Thyroid gland (tissue), 4 donors: ENCODE results near the gene SPTB. TPM values are rescaled to one million over a fixed set of nuclear protein-coding genes. Genes with fewer than 3 reads are reported as not detected.

Experiments
- DNase-seq, 2 donors: peaks; one replicate each; pipeline ENCODE4 v3.0.0-alpha.2; 2019
- H3K27ac ChIP-seq, 3 donors: fragments of 200-600 bp; sonication (generic); 1 replicate in 2 of 3; 2 replicates in 1 of 3; pipeline ENCODE4 v1.5.1; 2016 to 2019; ENCODE audit warnings: mild to moderate bottlenecking in 1 of 3, moderate library complexity in 1 of 3
- H3K27me3 ChIP-seq: fragments of 200-600 bp; sonication (generic); one replicate; pipeline ENCODE4 v1.5.1; 2019
- H3K36me3 ChIP-seq, 2 donors: fragments of 200-600 bp; sonication (generic); one replicate each; pipeline ENCODE4 v1.5.1; 2016 to 2019
- H3K4me1 ChIP-seq, 2 donors: fragments of 200-600 bp; sonication (generic); one replicate each; pipeline ENCODE4 v1.5.1; 2017 to 2019
- H3K4me3 ChIP-seq, 3 donors: fragments of 200-600 bp; sonication (generic); replicated peaks in 1 of 3; 1 replicate in 2 of 3; 2 replicates in 1 of 3; pipeline ENCODE4 v1.5.1; 2016; ENCODE audit warnings: mild to moderate bottlenecking in 1 of 3
- H3K9me3 ChIP-seq: fragments of 200-600 bp; sonication (generic); one replicate; pipeline ENCODE4 v1.5.1; 2017
- CTCF ChIP-seq, 6 experiments: fragments of 200-600 bp in 3 of 6; fragments of 450-650 bp in 3 of 6; sonication (generic) in 3 of 6; IDR thresholded peaks; one replicate each; pipeline ENCODE4 v1.5.1; 2016 to 2019; ENCODE audit warnings: antibody characterized with exemption in 6 of 6, mild to moderate bottlenecking in 2 of 6, inconsistent platforms in 1 of 6, moderate library complexity in 1 of 6
- POLR2A ChIP-seq, 2 donors: fragments of 450-650 bp; IDR thresholded peaks; one replicate each; pipeline ENCODE4 v1.6.1; 2017; ENCODE audit warnings: antibody characterized with exemption in 2 of 2, mild to moderate bottlenecking in 2 of 2, moderate library complexity in 1 of 2
- WGBS, 2 donors: methylation state at CpG; one replicate each; pipeline ENCODE4 v1.1.5; 2017; 5-methylcytosine and 5-hydroxymethylcytosine counted together
- intact Hi-C: fragments of 100-400 bp; cut with DNase I; formaldehyde crosslinking; loops from one replicate; pipeline ENCODE4 v1.15.1; 2023
- total RNA-seq, 4 donors: library from RNA; depleted of rRNA; stranded (reverse); fragments of >200 nt; gene quantifications; one replicate each; pipeline ENCODE4 v1.2.3, GENCODE V29; 2016

The SPTB gene
- total RNA-seq, 4 donors from 2014 or later = 0.33 to 1.9 (median 0.61) TPM

DNA sequence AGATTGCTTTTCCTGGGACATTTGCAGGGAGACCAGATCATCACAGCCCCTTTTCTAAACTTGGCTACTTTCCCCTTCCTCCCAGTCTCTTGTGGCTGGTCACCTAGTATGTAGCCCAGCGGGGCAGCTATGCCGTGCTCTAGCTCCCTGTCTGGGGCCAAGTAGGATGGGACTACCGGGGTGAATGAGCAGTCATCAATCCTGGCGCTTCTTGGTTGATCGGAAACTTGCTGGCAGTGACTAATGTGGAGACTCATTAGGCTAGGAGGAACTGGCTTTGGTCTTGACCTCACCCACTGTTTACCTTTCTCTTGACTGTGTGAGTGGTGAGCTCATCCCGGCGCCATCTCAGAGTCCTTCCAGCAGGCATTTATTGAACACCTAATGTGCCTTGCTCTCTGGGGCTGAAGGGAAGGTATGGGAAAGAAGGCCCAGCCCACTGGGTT, 159.6 kb downstream of the SPTB start:
- Histone ChIP-seq H3K9me3 (no peaks in the 10 kb centered on the region), H3K27ac (peak overlapping the region; percentile 41 to 80 (median 69)), H3K4me3 (no peak overlapping the region), H3K27me3 (no peaks in the 10 kb centered on the region), H3K4me1 (peaks cover 71 to 94% of the 10 kb centered on the region in 2 donors), H3K36me3 (no peaks in the 10 kb centered on the region)
- intact Hi-C loops = no loop called here
- TF ChIP-seq CTCF (IDR thresholded peaks at IDR 0.05) (no peak), POLR2A (IDR thresholded peaks at IDR 0.05) (no peak)
- DNase-seq = peak in 1 of 2 donors; percentile 33
- 66 to 82% methylated on average over 7 of the region's 7 CpGs for WGBS, 2 donors

GRCh38 chr14:64719601-64720000, 160.1 kb downstream of the SPTB start:
- Histone ChIP-seq H3K27me3 (no peaks in the 10 kb centered on the region), H3K36me3 (no peaks in the 10 kb centered on the region), H3K9me3 (no peaks in the 10 kb centered on the region), H3K4me3 (no peak overlapping the region), H3K27ac (peak overlapping the region; percentile 41 to 80 (median 69)), H3K4me1 (peaks cover 74 to 94% of the 10 kb centered on the region in 2 donors)
- TF ChIP-seq POLR2A (IDR thresholded peaks at IDR 0.05) = no peak
- no peak for TF ChIP-seq CTCF (IDR thresholded peaks at IDR 0.05)
- intact Hi-C loops = no loop called here
- whole genome bisulfite sequencing, 2 donors = 85 to 89% methylated on average over 5 to 7 of the region's 7 CpGs
- no peak for DNase-seq

GRCh38 chr14:64718762-64719161, 160.9 kb downstream of the SPTB start:
- TF ChIP-seq POLR2A (IDR thresholded peaks at IDR 0.05) (no peak), CTCF (IDR thresholded peaks at IDR 0.05) (no peak)
- no peak for DNase-seq
- no peaks in the 10 kb centered on the region for H3K36me3 ChIP-seq
- 83 to 91% methylated on average over 7 of the region's 7 CpGs for WGBS, 2 donors
- no peaks in the 10 kb centered on the region for H3K27me3 ChIP-seq
- no peak overlapping the region for H3K4me3 ChIP-seq
- no peaks in the 10 kb centered on the region for H3K9me3 ChIP-seq
- H3K27ac ChIP-seq = peak overlapping the region in 2 of 3 donors; percentile 80 to 84
- peaks cover 75 to 88% of the 10 kb centered on the region in 2 donors for H3K4me1 ChIP-seq
- intact Hi-C loops = no loop called here

DNA sequence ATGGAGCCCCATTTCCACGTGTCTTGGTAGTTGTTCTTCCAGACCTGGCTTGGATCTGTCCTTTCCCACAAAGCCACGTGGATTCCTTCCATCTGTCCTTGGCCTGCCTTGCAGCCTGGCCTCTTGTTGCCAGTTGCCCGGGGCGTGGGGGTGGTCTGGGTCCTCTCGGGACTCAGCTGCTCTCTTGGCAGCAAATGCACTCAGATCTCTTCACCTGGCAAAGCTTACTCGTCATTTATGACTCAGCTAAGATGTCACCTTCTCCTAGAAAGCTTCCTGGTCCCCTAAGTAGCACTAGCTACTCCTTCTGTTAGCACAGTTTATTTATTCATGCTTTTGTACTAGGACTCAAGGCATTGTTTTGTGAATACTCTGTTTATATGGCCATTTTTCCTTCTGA, 161.8 kb downstream of the SPTB start:
- Histone ChIP-seq H3K9me3 (no peaks in the 10 kb centered on the region), H3K27me3 (no peaks in the 10 kb centered on the region), H3K4me1 (peaks cover 75 to 83% of the 10 kb centered on the region in 2 donors), H3K27ac (peak overlapping the region; percentile 84 to 90 (median 89)), H3K36me3 (no peaks in the 10 kb centered on the region), H3K4me3 (no peak overlapping the region)
- WGBS, 2 donors = 18 to 20% methylated on average over 6 of the region's 6 CpGs
- intact Hi-C loops = no loop called here
- peak; percentile 62 to 63 for DNase-seq
- no peak for TF ChIP-seq POLR2A (IDR thresholded peaks at IDR 0.05)
- TF ChIP-seq CTCF (IDR thresholded peaks at IDR 0.05) = no peak

- intact Hi-C loops = no loop called here
- 29 to 31% methylated on average over 14 to 16 of the region's 22 CpGs for WGBS, 2 donors
- H3K4me1 ChIP-seq = peaks cover 57 to 63% of the 10 kb centered on the region in 2 donors
- H3K27ac ChIP-seq = peak overlapping the region; percentile 84 to 90 (median 89)
- H3K27me3 ChIP-seq = no peaks in the 10 kb centered on the region
- TF ChIP-seq POLR2A (IDR thresholded peaks at IDR 0.05) (no peak), CTCF (IDR thresholded peaks at IDR 0.05) (no peak)
- H3K36me3 ChIP-seq = no peaks in the 10 kb centered on the region
- H3K9me3 ChIP-seq = no peaks in the 10 kb centered on the region
- H3K4me3 ChIP-seq = no peak overlapping the region
- DNase-seq = peak; percentile 42 to 63
These were observed 163.9 kb downstream of the SPTB start for GRCh38 chr14:64715628-64716412.
